Stimulated activated naive CD4-positive, alpha-beta T cell treated with Interleukin-2 at 50 U/mL for 16 hours (primary cell): Measurements from ENCODE around the gene JTB.

Experiments used
- DNase-seq: peaks from one replicate; lab custom pipeline; 2025; lab: John Stamatoyannopoulos, UW

JTB gene

GRCh38 chr1:153978274-153978909 lies 918 bp upstream of the JTB start:
- no peak for DNase-seq

GRCh38 chr1:153976819-153977249 lies 640 bp downstream of the JTB start:
- DNase-seq = no peak

GRCh38 chr1:153973525-153973924 lies 3.9 kb downstream of the JTB start:
- no peak for DNase-seq

GRCh38 chr1:153973071-153973470 lies 4.4 kb downstream of the JTB start:
- no peak for DNase-seq

- no peak for DNase-seq
Measured at GRCh38 chr1:153970346-153970745, 7.1 kb downstream of the JTB start.

- no peak for DNase-seq
Measured at GRCh38 chr1:153968972-153969371, 8.5 kb downstream of the JTB start.

- DNase-seq = no peak
Measured at GRCh38 chr1:153968408-153968807, 9.1 kb downstream of the JTB start.

GRCh38 chr1:153968000-153968363 lies 9.5 kb downstream of the JTB start:
- no peak for DNase-seq

- peak; percentile 82 for DNase-seq
Measured at GRCh38 chr1:153967107-153967999, 10.1 kb downstream of the JTB start, which contains the start of gene CREB3L4. CREB3L4 (plus strand) TSS chr1:153967902; CDS start chr1:153968526, 624 bp downstream.

GRCh38 chr1:153963850-153964331 lies 13.6 kb downstream of the JTB start:
- DNase-seq = no peak

- DNase-seq = peak; percentile 93
Measured at GRCh38 chr1:153963030-153963849, 14.2 kb downstream of the JTB start, which contains the start of gene SLC39A1. SLC39A1 (minus strand) TSS chr1:153963537; CDS start chr1:153962715, 822 bp downstream.

- DNase-seq = no peak
Measured at GRCh38 chr1:153962088-153963029, 15.1 kb downstream of the JTB start.

GRCh38 chr1:153961421-153961820 lies 16.1 kb downstream of the JTB start:
- DNase-seq = no peak

- no peak for DNase-seq
Measured at GRCh38 chr1:153960206-153960605, 17.3 kb downstream of the JTB start.

- no peak for DNase-seq
Measured at GRCh38 chr1:153959454-153959853, 18.0 kb downstream of the JTB start.

- DNase-seq = no peak
Measured at GRCh38 chr1:153958961-153959260, 18.6 kb downstream of the JTB start.

- DNase-seq = peak; percentile 97
Measured at GRCh38 chr1:153958111-153958960, 19.1 kb downstream of the JTB start, which contains the start of gene CRTC2. CRTC2 (minus strand) TSS chr1:153958612; CDS start chr1:153958497, 115 bp downstream.

- DNase-seq = peak; percentile 34
Measured at GRCh38 chr1:153957744-153958110, 19.7 kb downstream of the JTB start.

GRCh38 chr1:153956997-153957715 lies 20.3 kb downstream of the JTB start:
- DNase-seq = no peak
